SK-N-SH treated with all-trans-retinoic acid at 6 μM for 48 hours (cell line): Measurements from ENCODE around the gene PARD3.

Source experiments
- ATAC-seq: fragments of 200-7000 bp; cut with Tn5 transposase; 3 replicates; pipeline ENCODE4 v1.9.1; 2020; ENCODE audit warnings: mild to moderate bottlenecking, moderate library complexity
- BACH2 ChIP-seq: fragments of 250-450 bp; sonication (Bioruptor Pico); IDR thresholded peaks from 2 replicates; pipeline ENCODE4 v1.9.0; 2021; ENCODE audit warnings: mild to moderate bottlenecking, borderline replicate concordance
- CSDC2 ChIP-seq: fragments of 250-450 bp; sonication (Bioruptor Pico); IDR thresholded peaks from 2 replicates; pipeline ENCODE4 v1.5.0; 2020; ENCODE audit warnings: mild to moderate bottlenecking, moderate library complexity
- CSRNP3 ChIP-seq: fragments of 250-450 bp; sonication (Bioruptor Pico); IDR thresholded peaks from 2 replicates; pipeline ENCODE4 v1.5.1; 2021; ENCODE audit warnings: mild to moderate bottlenecking, moderate library complexity
- ISL1 ChIP-seq: fragments of 250-450 bp; sonication (Bioruptor Pico); IDR thresholded peaks from 2 replicates; pipeline ENCODE4 v2.1.2; 2022; ENCODE audit warnings: mild to moderate bottlenecking, moderate library complexity
- OSR1 ChIP-seq: fragments of 250-450 bp; sonication (Bioruptor Pico); IDR thresholded peaks from 2 replicates; pipeline ENCODE4 v1.8.0; 2022; ENCODE audit warnings: moderate library complexity, mild to moderate bottlenecking, inconsistent platforms
- RARB ChIP-seq: fragments of 250-450 bp; sonication (Bioruptor Pico); IDR thresholded peaks from 2 replicates; pipeline ENCODE4 v1.8.0; 2021; ENCODE audit warnings: mild to moderate bottlenecking, moderate library complexity
- SNAI2 ChIP-seq: fragments of 250-450 bp; sonication (Bioruptor Pico); IDR thresholded peaks from 2 replicates; pipeline ENCODE4 v1.5.0; 2020; ENCODE audit warnings: mild to moderate bottlenecking, moderate library complexity
- TCF4 ChIP-seq: fragments of 250-450 bp; sonication (Bioruptor Pico); IDR thresholded peaks from 2 replicates; pipeline ENCODE4 v1.8.0; 2021; ENCODE audit warnings: mild to moderate bottlenecking, moderate library complexity, borderline replicate concordance
- TSHZ2 ChIP-seq: fragments of 250-450 bp; sonication (Bioruptor Pico); IDR thresholded peaks from 2 replicates; pipeline ENCODE4 v1.5.0; 2020; ENCODE audit warnings: mild to moderate bottlenecking, moderate library complexity
- ZFP3 ChIP-seq: fragments of 250-450 bp; sonication (Bioruptor Pico); IDR thresholded peaks from 2 replicates; pipeline ENCODE4 v1.5.0; 2020; ENCODE audit warnings: mild to moderate bottlenecking, moderate library complexity
- ZFP30 ChIP-seq: fragments of 450-650 bp; formaldehyde crosslinking; IDR thresholded peaks from 2 replicates; pipeline ENCODE4 v1.5.0; 2022; ENCODE audit warnings: mild to moderate bottlenecking, moderate library complexity
- ZNF565 ChIP-seq: fragments of 450-650 bp; formaldehyde crosslinking; conservative IDR thresholded peaks from 2 replicates; pipeline ENCODE4 v1.5.0; 2020; ENCODE audit warnings: low read depth, mild to moderate bottlenecking, moderate library complexity
- ZNF70 ChIP-seq: fragments of 450-650 bp; formaldehyde crosslinking; IDR thresholded peaks from 2 replicates; pipeline ENCODE4 v1.5.0; 2020; ENCODE audit warnings: mild to moderate bottlenecking, moderate library complexity
- ZNF8 ChIP-seq: fragments of 450-650 bp; formaldehyde crosslinking; IDR thresholded peaks from 2 replicates; pipeline ENCODE4 v1.5.0; 2020; ENCODE audit warnings: mild to moderate bottlenecking, moderate library complexity
- TF ChIP-seq, protein P1 (sequence below): fragments of 250-450 bp; sonication (Bioruptor Pico); IDR thresholded peaks from 2 replicates; pipeline ENCODE4 v1.8.0; 2021; ENCODE audit warnings: low read depth, mild to moderate bottlenecking, moderate library complexity, borderline replicate concordance
- TF ChIP-seq, protein P2 (sequence below): fragments of 250-450 bp; sonication (Bioruptor Pico); IDR thresholded peaks from 2 replicates; pipeline ENCODE4 v1.5.1; 2020; ENCODE audit warnings: low read depth, mild to moderate bottlenecking, moderate library complexity

The PARD3 gene

GRCh38 chr10:34769899-34770298 lies 45.2 kb downstream of the PARD3 start:
- TF ChIP-seq TCF4 (CRISPR knock-in tag) (no peak), CSDC2 (no peak), ZNF565 (CRISPR knock-in tag) (no peak), SNAI2 (no peak), TSHZ2 (no peak), ZNF70 (CRISPR knock-in tag) (no peak), CSRNP3 (CRISPR knock-in tag) (no peak), ZFP30 (CRISPR knock-in tag) (no peak)
- TF ChIP-seq, protein P1, sequence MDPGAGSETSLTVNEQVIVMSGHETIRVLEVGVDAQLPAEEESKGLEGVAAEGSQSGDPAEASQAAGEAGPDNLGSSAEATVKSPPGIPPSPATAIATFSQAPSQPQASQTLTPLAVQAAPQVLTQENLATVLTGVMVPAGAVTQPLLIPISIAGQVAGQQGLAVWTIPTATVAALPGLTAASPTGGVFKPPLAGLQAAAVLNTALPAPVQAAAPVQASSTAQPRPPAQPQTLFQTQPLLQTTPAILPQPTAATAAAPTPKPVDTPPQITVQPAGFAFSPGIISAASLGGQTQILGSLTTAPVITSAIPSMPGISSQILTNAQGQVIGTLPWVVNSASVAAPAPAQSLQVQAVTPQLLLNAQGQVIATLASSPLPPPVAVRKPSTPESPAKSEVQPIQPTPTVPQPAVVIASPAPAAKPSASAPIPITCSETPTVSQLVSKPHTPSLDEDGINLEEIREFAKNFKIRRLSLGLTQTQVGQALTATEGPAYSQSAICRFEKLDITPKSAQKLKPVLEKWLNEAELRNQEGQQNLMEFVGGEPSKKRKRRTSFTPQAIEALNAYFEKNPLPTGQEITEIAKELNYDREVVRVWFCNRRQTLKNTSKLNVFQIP (CRISPR knock-in tag), result no peak
- TF ChIP-seq, protein P2, sequence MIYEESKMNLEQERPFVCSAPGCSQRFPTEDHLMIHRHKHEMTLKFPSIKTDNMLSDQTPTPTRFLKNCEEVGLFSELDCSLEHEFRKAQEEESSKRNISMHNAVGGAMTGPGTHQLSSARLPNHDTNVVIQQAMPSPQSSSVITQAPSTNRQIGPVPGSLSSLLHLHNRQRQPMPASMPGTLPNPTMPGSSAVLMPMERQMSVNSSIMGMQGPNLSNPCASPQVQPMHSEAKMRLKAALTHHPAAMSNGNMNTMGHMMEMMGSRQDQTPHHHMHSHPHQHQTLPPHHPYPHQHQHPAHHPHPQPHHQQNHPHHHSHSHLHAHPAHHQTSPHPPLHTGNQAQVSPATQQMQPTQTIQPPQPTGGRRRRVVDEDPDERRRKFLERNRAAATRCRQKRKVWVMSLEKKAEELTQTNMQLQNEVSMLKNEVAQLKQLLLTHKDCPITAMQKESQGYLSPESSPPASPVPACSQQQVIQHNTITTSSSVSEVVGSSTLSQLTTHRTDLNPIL, result no peak
- no peak for ATAC-seq

GRCh38 chr10:34768972-34769330 lies 46.1 kb downstream of the PARD3 start:
- ATAC-seq, result peak; percentile 17; the same call in 2 of the 3 replicates
- TF ChIP-seq OSR1, result no peak
- no peak for TF ChIP-seq TCF4 (CRISPR knock-in tag)

GRCh38 chr10:34768261-34768971 lies 46.7 kb downstream of the PARD3 start:
- peak; percentile 84 for ATAC-seq
- TF ChIP-seq SNAI2 (no peak), ZNF565 (CRISPR knock-in tag) (no peak)
- TF ChIP-seq, protein P1 (CRISPR knock-in tag), result no peak
- TF ChIP-seq, all 23 proteins: peak for 0

DNA sequence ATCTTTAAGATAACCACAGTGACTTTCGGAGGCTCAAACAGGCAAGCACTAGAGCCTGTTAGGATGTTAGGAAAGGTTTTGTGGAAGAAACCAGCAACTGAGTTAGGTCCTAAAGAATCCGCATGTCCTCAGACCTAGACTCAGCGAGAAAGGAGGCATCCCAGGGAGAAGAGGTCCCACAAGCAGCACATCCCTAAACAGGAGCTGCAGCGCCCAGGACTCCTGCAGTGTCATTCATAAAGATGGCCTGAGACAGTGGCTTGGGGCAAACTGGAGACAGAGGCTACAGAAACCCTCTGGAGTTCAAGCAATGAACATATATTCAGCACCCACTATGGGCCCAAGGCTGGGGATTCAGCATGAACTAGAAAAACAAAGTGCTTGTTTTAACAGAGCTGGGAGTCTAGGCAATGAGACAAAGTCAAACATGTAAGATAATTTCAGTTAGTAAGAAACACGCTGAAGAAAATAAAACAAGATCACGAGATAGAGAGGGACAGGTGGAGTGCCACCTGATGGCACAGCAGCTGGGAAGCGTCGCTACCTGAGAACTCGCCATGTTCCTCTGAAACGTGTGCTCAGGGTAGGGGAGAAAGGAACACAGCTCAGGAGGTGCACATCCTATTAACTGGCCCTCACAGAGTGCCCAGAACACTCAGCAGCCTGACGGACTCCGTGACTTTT lies 48.1 kb downstream of the PARD3 start:
- TF ChIP-seq ZNF565 (CRISPR knock-in tag), result no peak
- TF ChIP-seq ZNF70 (CRISPR knock-in tag), result no peak
- no peak for TF ChIP-seq CSRNP3 (CRISPR knock-in tag)
- TF ChIP-seq ZNF8 (CRISPR knock-in tag), result no peak
- no peak for TF ChIP-seq OSR1
- no peak for TF ChIP-seq ISL1 (CRISPR knock-in tag)
- no peak for TF ChIP-seq RARB (CRISPR knock-in tag)
- no peak for TF ChIP-seq TCF4 (CRISPR knock-in tag)
- no peak for TF ChIP-seq BACH2 (CRISPR knock-in tag)
- no peak for TF ChIP-seq ZFP30 (CRISPR knock-in tag)
- no peak for TF ChIP-seq ZFP3 (CRISPR knock-in tag)
- TF ChIP-seq, protein P1 (CRISPR knock-in tag), result no peak
- no peak; the same call in 2 of the 3 replicates for ATAC-seq
